D721Med (cell line): ENCODE measurements around the gene LSAMP.

Source experiments
- DNase-seq: peaks from one replicate; pipeline ENCODE4 v3.0.0; 2011; ENCODE audit warnings: low spot score; ENCODE audit not compliant: insufficient read length
- FAIRE-seq: peaks from 2 replicates; lab custom pipeline; 2011; peaks lifted over from hg19 to GRCh38; lab: Jason Lieb, UNC
- CTCF ChIP-seq: IDR thresholded peaks from 2 replicates; pipeline ENCODE4 v1.5.1; 2012; ENCODE audit warnings: mild to moderate bottlenecking, control low read depth; ENCODE audit not compliant: insufficient read depth; ENCODE audit errors: missing control alignments

The LSAMP gene

GRCh38 chr3:116417151-116417550, 28.1 kb downstream of the LSAMP start:
- no peak for FAIRE-seq
- TF ChIP-seq CTCF = no peak
- DNase-seq = no peak

- no peak for FAIRE-seq
- no peak for DNase-seq
- TF ChIP-seq CTCF = no peak
Observed at GRCh38 chr3:116413319-116413718, 32.0 kb downstream of the LSAMP start.

DNA sequence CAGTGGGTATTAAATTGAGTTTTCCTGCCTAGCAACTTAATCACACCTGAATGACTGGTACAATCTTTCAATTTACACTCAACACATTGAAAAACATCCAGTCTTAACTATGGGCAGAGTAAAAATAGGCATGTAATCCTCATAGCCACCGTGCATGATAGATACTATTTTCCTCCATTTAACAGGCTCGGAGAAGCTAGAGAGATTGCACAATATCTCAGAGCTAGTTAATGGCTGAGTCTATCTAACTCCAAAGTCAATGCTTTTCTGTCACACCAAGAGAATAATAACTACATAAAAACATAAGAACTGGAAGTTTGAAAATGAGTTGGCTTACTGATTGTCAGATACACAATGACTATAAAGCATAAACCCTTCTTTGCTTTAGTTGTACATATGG, 36.8 kb downstream of the LSAMP start:
- DNase-seq (no peak), FAIRE-seq (no peak)
- TF ChIP-seq CTCF = no peak

GRCh38 chr3:116405231-116405630, 40.1 kb downstream of the LSAMP start:
- DNase-seq (no peak), FAIRE-seq (no peak)
- TF ChIP-seq CTCF = no peak

DNA sequence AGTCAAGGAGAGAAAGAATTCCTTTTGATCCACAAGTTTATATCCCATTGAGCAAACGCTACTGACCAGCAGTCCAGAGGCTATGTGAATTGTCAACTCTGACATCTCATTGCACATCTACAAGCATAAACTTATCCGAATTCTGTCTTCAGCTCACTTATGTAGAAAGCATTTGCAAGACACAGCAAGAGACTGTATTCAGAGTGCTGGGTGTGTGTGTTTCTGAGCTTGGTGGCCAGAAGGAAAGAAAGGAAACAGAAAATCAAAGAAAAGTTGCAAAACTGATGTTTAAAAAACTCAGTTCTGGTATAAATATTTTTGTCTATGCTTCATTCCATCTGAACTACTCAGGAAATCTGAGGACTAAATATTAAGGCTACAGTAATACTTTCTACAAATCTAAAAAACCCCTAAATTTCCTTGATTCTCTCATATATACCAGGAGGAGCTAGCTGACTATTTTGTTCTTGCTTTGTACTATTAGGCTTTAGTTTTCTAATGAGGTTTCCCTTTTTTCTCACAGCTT, 45.5 kb downstream of the LSAMP start:
- DNase-seq (no peak), FAIRE-seq (no peak)
- TF ChIP-seq CTCF = no peak

DNA sequence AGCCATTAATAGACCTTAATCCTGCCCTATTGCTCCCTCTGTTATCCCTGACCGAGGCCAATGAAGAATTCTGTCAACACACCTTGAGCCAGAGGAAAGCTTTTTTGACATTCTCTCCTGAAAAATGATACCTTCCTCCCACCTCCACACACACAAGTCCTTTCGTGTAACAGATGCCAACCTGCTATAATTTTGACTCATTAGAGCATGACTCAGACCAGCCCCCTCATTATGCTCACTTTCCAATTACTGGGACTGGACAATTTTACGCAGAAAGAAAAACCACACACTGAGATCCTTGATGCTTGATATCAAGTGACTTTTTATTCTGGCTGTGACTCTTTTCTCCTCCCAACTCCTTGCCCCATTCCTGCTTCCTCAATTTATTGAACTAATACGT, 50.9 kb downstream of the LSAMP start:
- DNase-seq (no peak), FAIRE-seq (no peak)
- TF ChIP-seq CTCF = no peak

DNA sequence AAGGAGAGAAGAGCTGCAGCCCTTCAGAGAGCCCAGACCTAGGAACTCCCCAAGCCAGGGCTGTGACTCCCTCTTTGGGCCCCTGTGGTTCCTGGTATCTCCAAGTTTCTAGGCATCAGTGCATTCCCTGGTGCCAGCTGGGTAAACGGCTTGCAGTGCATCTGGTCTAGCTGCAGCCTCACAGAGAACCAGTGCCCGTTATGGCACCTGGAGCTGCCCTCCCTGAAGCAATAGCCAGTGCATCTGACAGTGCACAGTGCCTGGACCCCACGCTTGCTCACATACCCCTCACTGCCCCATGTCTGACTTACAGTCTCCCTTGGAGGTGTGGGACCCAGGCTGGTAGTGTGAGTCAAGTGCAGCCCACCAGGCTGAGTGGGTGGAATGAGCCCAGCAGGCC, 52.1 kb downstream of the LSAMP start:
- DNase-seq (no peak), FAIRE-seq (no peak)
- no peak for TF ChIP-seq CTCF
